ENCODE data around the gene UBXN4. TPM values are rescaled to one million over a fixed set of nuclear protein-coding genes. Genes with fewer than 3 reads are reported as not detected.
A peak's percentile ranks its signal among the peaks of the same experiment; 100 is the strongest.
"Not testable (repeated sequence)": the region's sequence is repeated elsewhere in the genome, so short reads cannot be mapped to it uniquely, and the experiment has no call there.

The UBXN4 gene
- total RNA-seq, 1 donor, result 96.3 TPM

DNA sequence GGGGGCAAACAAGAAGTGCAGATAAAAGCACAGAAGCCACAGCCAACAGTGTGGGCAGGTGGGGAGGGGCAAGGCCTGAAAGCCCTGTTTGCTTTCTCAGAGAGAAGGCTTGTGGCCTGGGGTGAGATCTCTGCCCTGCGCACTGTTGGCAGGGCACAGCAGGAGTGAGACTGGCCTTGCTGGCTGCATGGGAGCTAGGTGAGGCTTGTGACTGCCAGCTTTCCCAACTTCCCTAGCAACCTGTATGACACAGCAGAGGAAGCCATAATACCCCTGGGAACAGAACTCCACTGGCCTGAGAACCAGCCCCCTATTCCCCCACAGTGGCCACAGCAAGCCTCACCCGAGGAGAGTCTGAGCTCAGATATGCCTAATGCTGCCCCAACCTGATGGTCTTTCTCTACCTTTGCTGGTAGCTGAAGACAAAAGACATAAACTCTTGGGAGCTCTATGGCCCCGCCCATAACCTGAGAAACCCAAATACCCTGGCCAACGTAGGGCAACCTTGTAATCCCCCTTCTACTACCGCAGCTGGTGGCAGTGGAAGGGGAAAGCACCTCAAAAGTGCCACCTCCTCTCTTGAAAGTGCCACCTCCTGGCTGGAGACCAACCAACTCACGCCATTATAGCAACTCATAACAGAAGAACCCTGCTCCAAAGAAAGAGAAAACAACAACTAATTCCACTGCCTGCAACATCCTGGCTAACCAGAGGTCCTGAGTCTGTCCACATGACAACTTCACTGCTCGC is 50.9 kb downstream of the UBXN4 start:
- TF ChIP-seq, protein P1, sequence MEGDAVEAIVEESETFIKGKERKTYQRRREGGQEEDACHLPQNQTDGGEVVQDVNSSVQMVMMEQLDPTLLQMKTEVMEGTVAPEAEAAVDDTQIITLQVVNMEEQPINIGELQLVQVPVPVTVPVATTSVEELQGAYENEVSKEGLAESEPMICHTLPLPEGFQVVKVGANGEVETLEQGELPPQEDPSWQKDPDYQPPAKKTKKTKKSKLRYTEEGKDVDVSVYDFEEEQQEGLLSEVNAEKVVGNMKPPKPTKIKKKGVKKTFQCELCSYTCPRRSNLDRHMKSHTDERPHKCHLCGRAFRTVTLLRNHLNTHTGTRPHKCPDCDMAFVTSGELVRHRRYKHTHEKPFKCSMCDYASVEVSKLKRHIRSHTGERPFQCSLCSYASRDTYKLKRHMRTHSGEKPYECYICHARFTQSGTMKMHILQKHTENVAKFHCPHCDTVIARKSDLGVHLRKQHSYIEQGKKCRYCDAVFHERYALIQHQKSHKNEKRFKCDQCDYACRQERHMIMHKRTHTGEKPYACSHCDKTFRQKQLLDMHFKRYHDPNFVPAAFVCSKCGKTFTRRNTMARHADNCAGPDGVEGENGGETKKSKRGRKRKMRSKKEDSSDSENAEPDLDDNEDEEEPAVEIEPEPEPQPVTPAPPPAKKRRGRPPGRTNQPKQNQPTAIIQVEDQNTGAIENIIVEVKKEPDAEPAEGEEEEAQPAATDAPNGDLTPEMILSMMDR (IDR thresholded peaks at IDR 0.05; ENCODE audit: insufficient read depth, low read depth, low read length), result no peak
- DNase-seq (ENCODE audit: low read depth), result no peak
- no peak overlapping the region for H3K4me3 ChIP-seq (ENCODE audit: low read depth, low read length)

DNA sequence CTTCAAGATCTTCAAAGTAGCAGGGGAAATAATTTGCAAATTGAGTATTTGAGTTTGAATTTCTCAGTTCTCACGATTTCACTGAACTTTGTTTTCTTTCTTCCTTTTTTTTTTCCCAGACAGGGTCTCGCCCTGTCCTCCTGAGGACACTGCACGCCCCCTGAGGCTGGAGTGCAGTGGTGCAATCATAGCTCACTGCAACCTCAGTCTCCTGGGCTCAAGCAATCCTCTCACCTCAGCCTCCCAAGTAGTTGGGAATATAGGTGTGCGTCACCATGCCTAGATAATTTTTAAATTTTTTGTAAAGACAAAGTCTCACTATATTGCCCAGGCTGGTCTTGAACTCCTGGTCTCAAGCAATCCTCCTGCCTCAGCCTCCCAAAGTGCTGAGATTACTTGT is 54.0 kb downstream of the UBXN4 start:
- not testable (repeated sequence) for H3K4me3 ChIP-seq (ENCODE audit: low read depth, low read length); DNase-seq (ENCODE audit: low read depth)
- TF ChIP-seq, protein P1 (IDR thresholded peaks at IDR 0.05; ENCODE audit: insufficient read depth, low read depth, low read length), result peak; percentile 7

DNA sequence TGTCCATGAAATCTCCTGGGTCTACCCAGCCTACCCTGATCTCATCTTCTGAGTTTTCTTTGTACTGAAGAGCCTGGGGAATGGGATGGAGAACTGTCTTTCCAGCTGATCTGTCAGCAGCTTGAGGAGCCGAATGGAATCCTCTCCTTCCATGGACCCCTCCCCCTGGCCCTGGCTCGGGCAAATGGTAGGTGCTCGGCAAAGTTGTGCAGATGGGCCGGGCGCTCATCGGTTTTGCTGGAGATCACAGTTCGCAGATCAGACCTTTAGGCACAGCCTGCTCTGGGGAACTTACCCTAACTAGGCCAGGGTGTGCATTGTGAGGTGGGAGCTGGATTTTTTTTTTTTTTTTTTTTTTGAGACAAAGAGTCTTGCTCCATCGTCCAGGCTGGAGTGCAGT is 55.0 kb downstream of the UBXN4 start:
- no peak for DNase-seq (ENCODE audit: low read depth)
- H3K4me3 ChIP-seq (ENCODE audit: low read depth, low read length), result no peak overlapping the region
- TF ChIP-seq, protein P1 (IDR thresholded peaks at IDR 0.05; ENCODE audit: insufficient read depth, low read depth, low read length), result no peak

DNA sequence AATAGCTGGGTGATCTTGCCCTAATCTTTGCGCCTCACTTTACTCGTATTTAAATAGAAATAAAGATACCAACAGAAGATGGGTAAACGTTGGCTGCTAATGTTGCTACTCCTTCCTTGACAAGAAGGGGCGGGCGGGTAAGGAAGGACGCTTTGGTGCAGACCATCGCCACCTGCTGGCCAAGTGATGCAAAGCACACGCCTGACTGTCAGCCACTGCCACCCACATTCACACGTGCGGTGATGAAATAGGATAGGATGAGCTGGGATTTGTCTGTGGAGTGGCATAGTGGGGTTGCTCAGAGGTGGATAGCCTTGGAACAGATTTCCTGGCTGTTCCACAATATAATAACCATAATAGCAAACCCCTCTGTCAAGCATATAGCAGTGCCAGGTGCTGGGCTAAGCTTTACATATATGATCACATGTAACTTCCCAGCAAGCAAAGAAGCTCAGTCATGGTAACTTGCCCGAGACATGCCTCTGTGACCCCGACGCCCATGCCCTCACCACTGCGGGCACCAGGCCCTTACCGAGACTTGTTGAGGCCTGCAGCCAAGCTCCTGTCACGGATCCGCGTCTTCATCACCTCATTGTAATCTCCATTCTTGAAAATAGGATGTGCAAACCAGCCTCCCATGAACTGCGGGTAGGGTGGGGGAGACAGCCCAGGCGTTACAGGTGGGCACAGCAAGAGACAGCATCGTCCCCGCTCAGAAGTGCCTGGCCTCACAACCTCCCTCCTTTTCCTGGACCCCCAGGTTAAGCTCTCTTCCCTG is 56.0 kb downstream of the UBXN4 start:
- no peak overlapping the region for H3K4me3 ChIP-seq (ENCODE audit: low read depth, low read length)
- DNase-seq (ENCODE audit: low read depth), result peak; percentile 81
- TF ChIP-seq, protein P1 (IDR thresholded peaks at IDR 0.05; ENCODE audit: insufficient read depth, low read depth, low read length), result peak; percentile 96

DNA sequence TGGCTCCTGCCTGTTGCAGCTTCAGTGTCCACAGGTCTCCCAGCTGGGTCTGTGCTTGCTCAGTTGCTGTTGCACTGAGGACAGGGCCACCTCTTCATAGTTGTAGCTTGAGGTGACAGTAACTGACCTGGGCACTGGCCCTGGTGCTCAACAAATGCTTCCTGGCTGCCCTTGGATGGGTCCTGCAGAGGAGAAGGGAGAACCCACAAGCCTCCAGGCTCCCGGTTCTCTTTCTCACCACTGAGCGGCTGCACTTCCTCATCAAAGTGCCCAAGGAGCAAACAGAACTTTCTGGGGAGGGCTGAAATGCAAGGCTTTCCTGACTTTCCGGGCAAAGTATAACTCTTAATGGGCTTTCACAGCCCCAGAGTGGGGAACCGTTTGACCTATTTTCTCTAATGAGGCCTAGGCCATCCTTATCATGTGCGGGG is 56.6 kb downstream of the UBXN4 start:
- no peak overlapping the region for H3K4me3 ChIP-seq (ENCODE audit: low read depth, low read length)
- TF ChIP-seq, protein P1 (IDR thresholded peaks at IDR 0.05; ENCODE audit: insufficient read depth, low read depth, low read length), result no peak
- no peak for DNase-seq (ENCODE audit: low read depth)

DNA sequence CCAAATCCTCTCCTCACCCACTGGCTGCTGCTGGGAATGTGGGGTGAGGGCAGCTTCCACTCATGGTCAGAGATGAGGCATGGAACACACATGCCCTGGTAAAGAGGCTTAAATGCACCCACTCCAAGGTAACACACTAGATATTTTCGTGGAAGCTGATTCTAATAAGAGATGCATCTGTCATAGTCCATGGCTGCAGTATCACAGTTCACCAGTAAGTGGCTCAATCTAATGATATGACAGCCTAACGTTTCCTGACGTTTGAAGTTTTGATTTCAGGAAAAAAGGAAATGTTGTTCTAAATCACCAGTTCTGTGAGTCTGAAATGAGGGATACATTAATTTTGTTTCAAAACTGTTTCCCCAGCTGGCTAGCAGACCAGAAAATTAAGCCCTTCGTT is 57.1 kb downstream of the UBXN4 start:
- TF ChIP-seq, protein P1 (IDR thresholded peaks at IDR 0.05; ENCODE audit: insufficient read depth, low read depth, low read length), result peak; percentile 21
- DNase-seq (ENCODE audit: low read depth), result peak; percentile 3
- no peak overlapping the region for H3K4me3 ChIP-seq (ENCODE audit: low read depth, low read length)
